ENCODE results near the gene DCTD.

- no peak for TF ChIP-seq EZH2 (IDR thresholded peaks at IDR 0.05; ENCODE audit: insufficient read depth, poor library complexity, severe bottlenecking)
- no peak for TF ChIP-seq EZH2phosphoT487 (IDR thresholded peaks at IDR 0.05; ENCODE audit: insufficient read depth, low read depth)
Observed at GRCh38 chr4:182846036-182846435, 71.2 kb downstream of the DCTD start.
